Gastrocnemius medialis (tissue), 4 donors: Measurements from ENCODE around the gene NOP14.

Experiments
- CTCF ChIP-seq, 5 experiments: fragments of 450-650 bp in 3 of 5; fragments of 200-600 bp in 2 of 5; sonication (generic) in 2 of 5; IDR thresholded peaks in 4 of 5; conservative IDR thresholded peaks in 1 of 5; 1 replicate in 4 of 5; 2 replicates in 1 of 5; pipeline ENCODE4 v1.5.1; 2016 to 2019; ENCODE audit warnings: antibody characterized with exemption in 5 of 5, mild to moderate bottlenecking in 3 of 5, moderate library complexity in 3 of 5
- POLR2A ChIP-seq, 2 donors: fragments of 450-650 bp; IDR thresholded peaks; one replicate each; pipeline ENCODE4 v1.6.1; 2017; ENCODE audit warnings: antibody characterized with exemption in 2 of 2, mild to moderate bottlenecking in 2 of 2, moderate library complexity in 2 of 2

GRCh38 chr4:2947926-2948325 lies 15.3 kb downstream of the NOP14 start:
- TF ChIP-seq POLR2A (IDR thresholded peaks at IDR 0.05) = no peak
- TF ChIP-seq CTCF (IDR thresholded peaks at IDR 0.05 in 4 of 5, conservative IDR thresholded peaks at IDR 0.05 in 1 of 5) = no peak
